Activated T-cell treated with anti-CD3 and anti-CD28 coated beads, Interleukin-2, amount 50 U/mL, for 24 hours (primary cell): ENCODE results near the gene WFS1.

Experiments used
- DNase-seq: peaks from one replicate; pipeline ENCODE4 v3.0.0-alpha.2; 2020
- H3K27ac Mint-ChIP-seq: 2 replicates; pipeline ENCODE4 v1.8.0; 2020; ENCODE audit warnings: mild to moderate bottlenecking, mixed read lengths
- H3K27me3 Mint-ChIP-seq: 2 replicates; pipeline ENCODE4 v1.8.0; 2020; ENCODE audit warnings: mixed read lengths
- H3K36me3 Mint-ChIP-seq: 2 replicates; pipeline ENCODE4 v1.8.0; 2020; ENCODE audit warnings: low read depth, mixed read lengths
- H3K4me1 Mint-ChIP-seq: 2 replicates; pipeline ENCODE4 v1.8.0; 2020; ENCODE audit warnings: low read depth, mixed read lengths
- H3K4me3 Mint-ChIP-seq: 2 replicates; pipeline ENCODE4 v1.8.0; 2020; ENCODE audit warnings: mild to moderate bottlenecking, moderate library complexity, mixed read lengths
- H3K9me3 Mint-ChIP-seq: 2 replicates; pipeline ENCODE4 v1.8.0; 2020; ENCODE audit warnings: mixed read lengths

The WFS1 gene

GRCh38 chr4:6342530-6343293 lies 73.1 kb downstream of the WFS1 start:
- no peaks in the 10 kb centered on the region for H3K36me3 Mint-ChIP-seq
- peaks cover 29% of the 10 kb centered on the region for H3K27me3 Mint-ChIP-seq
- H3K4me3 Mint-ChIP-seq: no peak overlapping the region
- no peaks in the 10 kb centered on the region for H3K9me3 Mint-ChIP-seq
- no peak overlapping the region for H3K27ac Mint-ChIP-seq
- DNase-seq: no peak
- H3K4me1 Mint-ChIP-seq: peaks cover 11% of the 10 kb centered on the region

- Mint-ChIP-seq H3K36me3 (no peaks in the 10 kb centered on the region), H3K9me3 (no peaks in the 10 kb centered on the region), H3K4me3 (no peak overlapping the region), H3K4me1 (no peaks in the 10 kb centered on the region), H3K27me3 (peaks cover 26% of the 10 kb centered on the region), H3K27ac (no peak overlapping the region)
- DNase-seq: no peak
These were observed 74.3 kb downstream of the WFS1 start for GRCh38 chr4:6343939-6344408.

GRCh38 chr4:6345096-6345830 lies 75.6 kb downstream of the WFS1 start:
- peaks cover 26% of the 10 kb centered on the region for H3K27me3 Mint-ChIP-seq
- no peaks in the 10 kb centered on the region for H3K9me3 Mint-ChIP-seq
- no peak overlapping the region for H3K27ac Mint-ChIP-seq
- no peaks in the 10 kb centered on the region for H3K4me1 Mint-ChIP-seq
- DNase-seq: no peak
- no peak overlapping the region for H3K4me3 Mint-ChIP-seq
- no peaks in the 10 kb centered on the region for H3K36me3 Mint-ChIP-seq

GRCh38 chr4:6345866-6346265 lies 76.2 kb downstream of the WFS1 start:
- peaks cover 20% of the 10 kb centered on the region for H3K27me3 Mint-ChIP-seq
- H3K4me1 Mint-ChIP-seq: no peaks in the 10 kb centered on the region
- no peak overlapping the region for H3K4me3 Mint-ChIP-seq
- no peak overlapping the region for H3K27ac Mint-ChIP-seq
- H3K36me3 Mint-ChIP-seq: no peaks in the 10 kb centered on the region
- H3K9me3 Mint-ChIP-seq: no peaks in the 10 kb centered on the region
- DNase-seq: no peak

- H3K27ac Mint-ChIP-seq: no peak overlapping the region
- no peak for DNase-seq
These were observed 76.9 kb downstream of the WFS1 start for GRCh38 chr4:6346373-6347110.

GRCh38 chr4:6347511-6348045 lies 77.9 kb downstream of the WFS1 start:
- H3K9me3 Mint-ChIP-seq: no peaks in the 10 kb centered on the region

More at GRCh38 chr4:6346373-6347110, 76.9 kb downstream of the WFS1 start:
- Mint-ChIP-seq H3K27me3 (peaks cover 17% of the 10 kb centered on the region), H3K4me3 (no peak overlapping the region), H3K36me3 (no peaks in the 10 kb centered on the region), H3K4me1 (no peaks in the 10 kb centered on the region), H3K9me3 (no peaks in the 10 kb centered on the region)

GRCh38 chr4:6348408-6348807 lies 78.8 kb downstream of the WFS1 start:
- Mint-ChIP-seq H3K27me3 (peaks cover 24% of the 10 kb centered on the region), H3K4me3 (no peak overlapping the region), H3K9me3 (no peaks in the 10 kb centered on the region), H3K27ac (no peak overlapping the region), H3K36me3 (no peaks in the 10 kb centered on the region), H3K4me1 (no peaks in the 10 kb centered on the region)
- DNase-seq: no peak

More at GRCh38 chr4:6347511-6348045, 77.9 kb downstream of the WFS1 start:
- H3K36me3 Mint-ChIP-seq: no peaks in the 10 kb centered on the region
- H3K4me3 Mint-ChIP-seq: no peak overlapping the region
- no peak overlapping the region for H3K27ac Mint-ChIP-seq
- H3K4me1 Mint-ChIP-seq: no peaks in the 10 kb centered on the region
- H3K27me3 Mint-ChIP-seq: peaks cover 21% of the 10 kb centered on the region
- DNase-seq: no peak

GRCh38 chr4:6349896-6350603 lies 80.4 kb downstream of the WFS1 start:
- no peak for DNase-seq
- Mint-ChIP-seq H3K27ac (no peak overlapping the region), H3K9me3 (no peaks in the 10 kb centered on the region), H3K27me3 (peaks cover 36% of the 10 kb centered on the region), H3K4me1 (no peaks in the 10 kb centered on the region), H3K4me3 (no peak overlapping the region), H3K36me3 (no peaks in the 10 kb centered on the region)

GRCh38 chr4:6350646-6351045 lies 81.0 kb downstream of the WFS1 start:
- Mint-ChIP-seq H3K27me3 (peaks cover 37% of the 10 kb centered on the region), H3K9me3 (no peaks in the 10 kb centered on the region), H3K27ac (no peak overlapping the region), H3K4me1 (no peaks in the 10 kb centered on the region), H3K4me3 (no peak overlapping the region), H3K36me3 (no peaks in the 10 kb centered on the region)
- DNase-seq: no peak

- Mint-ChIP-seq H3K4me3 (no peak overlapping the region), H3K36me3 (no peaks in the 10 kb centered on the region), H3K27ac (no peak overlapping the region), H3K9me3 (no peaks in the 10 kb centered on the region), H3K27me3 (peaks cover 41% of the 10 kb centered on the region), H3K4me1 (no peaks in the 10 kb centered on the region)
- DNase-seq: no peak
These were observed 81.8 kb downstream of the WFS1 start for GRCh38 chr4:6351246-6352000.

- H3K4me1 Mint-ChIP-seq: no peaks in the 10 kb centered on the region
- no peak overlapping the region for H3K27ac Mint-ChIP-seq
- no peak overlapping the region for H3K4me3 Mint-ChIP-seq
- no peak for DNase-seq
- H3K9me3 Mint-ChIP-seq: no peaks in the 10 kb centered on the region
- H3K36me3 Mint-ChIP-seq: no peaks in the 10 kb centered on the region
- H3K27me3 Mint-ChIP-seq: peaks cover 41% of the 10 kb centered on the region
These were observed 82.5 kb downstream of the WFS1 start for GRCh38 chr4:6352031-6352692.
